Measurements from ENCODE around the gene EFCAB6.

GRCh38 chr22:43501878-43502277 is 310.2 kb downstream of the EFCAB6 start:
- TF ChIP-seq, protein P1, sequence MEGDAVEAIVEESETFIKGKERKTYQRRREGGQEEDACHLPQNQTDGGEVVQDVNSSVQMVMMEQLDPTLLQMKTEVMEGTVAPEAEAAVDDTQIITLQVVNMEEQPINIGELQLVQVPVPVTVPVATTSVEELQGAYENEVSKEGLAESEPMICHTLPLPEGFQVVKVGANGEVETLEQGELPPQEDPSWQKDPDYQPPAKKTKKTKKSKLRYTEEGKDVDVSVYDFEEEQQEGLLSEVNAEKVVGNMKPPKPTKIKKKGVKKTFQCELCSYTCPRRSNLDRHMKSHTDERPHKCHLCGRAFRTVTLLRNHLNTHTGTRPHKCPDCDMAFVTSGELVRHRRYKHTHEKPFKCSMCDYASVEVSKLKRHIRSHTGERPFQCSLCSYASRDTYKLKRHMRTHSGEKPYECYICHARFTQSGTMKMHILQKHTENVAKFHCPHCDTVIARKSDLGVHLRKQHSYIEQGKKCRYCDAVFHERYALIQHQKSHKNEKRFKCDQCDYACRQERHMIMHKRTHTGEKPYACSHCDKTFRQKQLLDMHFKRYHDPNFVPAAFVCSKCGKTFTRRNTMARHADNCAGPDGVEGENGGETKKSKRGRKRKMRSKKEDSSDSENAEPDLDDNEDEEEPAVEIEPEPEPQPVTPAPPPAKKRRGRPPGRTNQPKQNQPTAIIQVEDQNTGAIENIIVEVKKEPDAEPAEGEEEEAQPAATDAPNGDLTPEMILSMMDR (IDR thresholded peaks at IDR 0.05): no peak
- no peak for TF ChIP-seq POLR2AphosphoS5 (IDR thresholded peaks at IDR 0.05)
- TF ChIP-seq EP300 (IDR thresholded peaks at IDR 0.05; ENCODE audit: low read depth): no peak

Measured in transverse colon (tissue), 4 donors.